ENCODE data around the gene TMC8. TPM values are rescaled to one million over a fixed set of nuclear protein-coding genes. Genes with fewer than 3 reads are reported as not detected.

TMC8 gene
- total and polyA plus RNA-seq, 2 experiments from 2014 or later, result 1.2 to 1.3 TPM

DNA sequence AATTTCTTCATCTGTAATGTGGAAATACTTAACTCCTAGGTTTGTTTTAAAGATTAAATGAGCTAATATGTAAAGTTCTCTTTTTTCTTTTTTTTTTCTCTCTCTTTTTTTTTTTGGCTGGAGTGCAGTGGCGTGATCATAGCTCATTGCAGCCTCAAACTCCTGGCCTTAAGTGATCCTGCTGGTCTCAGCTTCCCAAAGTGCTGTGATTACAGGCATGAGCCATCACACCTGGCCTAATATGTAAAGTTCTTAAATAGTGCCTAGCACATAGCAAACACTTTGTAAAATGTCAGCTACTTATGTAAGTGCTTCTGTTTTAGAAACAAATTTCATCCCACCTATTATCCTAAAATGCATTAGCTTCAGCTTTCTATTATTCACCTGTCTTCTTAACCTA lies 42.0 kb upstream of the TMC8 start (continued):
- TF ChIP-seq ZNF462 (CRISPR knock-in tag; IDR thresholded peaks at IDR 0.05), result no peak
- no peak for TF ChIP-seq REST (IDR thresholded peaks at IDR 0.05; ENCODE audit: unreplicated experiment)
- TF ChIP-seq POLR2AphosphoS5 (IDR thresholded peaks at IDR 0.05; ENCODE audit: low read depth), result no peak
- no peak for TF ChIP-seq STAT1 (IDR thresholded peaks at IDR 0.05; ENCODE audit: unreplicated experiment)
- no peak for TF ChIP-seq NANOG (IDR thresholded peaks at IDR 0.05; ENCODE audit: borderline replicate concordance)
- no peak for TF ChIP-seq EZH2phosphoT487 (IDR thresholded peaks at IDR 0.05; ENCODE audit: unreplicated experiment)
- TF ChIP-seq ZNF331 (CRISPR knock-in tag; IDR thresholded peaks at IDR 0.05; ENCODE audit: low read depth), result no peak

All from GM23338 (cell line).